HG03460 (cell line): Measurements from ENCODE around the gene STK11IP.

Experiments used
- ATAC-seq: cut with Tn5 transposase; IDR thresholded peaks from one replicate; pipeline ENCODE4 v1.9.1; 2021; ENCODE audit not compliant: unreplicated experiment

Gene STK11IP

GRCh38 chr2:219614076-219614860 is 16.6 kb downstream of the STK11IP start:
- no peak for ATAC-seq

- ATAC-seq: no peak
Measured at GRCh38 chr2:219615036-219615435, 17.4 kb downstream of the STK11IP start.

- ATAC-seq: no peak
Measured at GRCh38 chr2:219615894-219616293, 18.2 kb downstream of the STK11IP start.

GRCh38 chr2:219616550-219616949 is 18.9 kb downstream of the STK11IP start:
- ATAC-seq: no peak

- no peak for ATAC-seq
Measured at GRCh38 chr2:219618733-219619122, 21.1 kb downstream of the STK11IP start.

GRCh38 chr2:219619235-219619634 is 21.6 kb downstream of the STK11IP start:
- no peak for ATAC-seq

GRCh38 chr2:219620546-219620945 is 22.9 kb downstream of the STK11IP start:
- ATAC-seq: no peak

GRCh38 chr2:219621935-219622334 is 24.3 kb downstream of the STK11IP start:
- no peak for ATAC-seq

GRCh38 chr2:219622472-219622871 is 24.8 kb downstream of the STK11IP start:
- ATAC-seq: no peak

GRCh38 chr2:219624565-219624964 is 26.9 kb downstream of the STK11IP start:
- ATAC-seq: no peak

GRCh38 chr2:219625179-219625578 is 27.5 kb downstream of the STK11IP start:
- ATAC-seq: no peak

GRCh38 chr2:219626540-219626939 is 28.9 kb downstream of the STK11IP start:
- ATAC-seq: no peak

- no peak for ATAC-seq
Measured at GRCh38 chr2:219627103-219628100, 29.7 kb downstream of the STK11IP start, which contains the start of gene SLC4A3. Gene SLC4A3, plus strand, starts transcription at chr2:219627630. Its CDS starts 363 bp downstream, at chr2:219627993.

GRCh38 chr2:219628235-219628985 is 30.8 kb downstream of the STK11IP start:
- no peak for ATAC-seq

- ATAC-seq: no peak
Measured at GRCh38 chr2:219628986-219629901, 31.6 kb downstream of the STK11IP start.

GRCh38 chr2:219629976-219630695 is 32.5 kb downstream of the STK11IP start:
- no peak for ATAC-seq

- no peak for ATAC-seq
Measured at GRCh38 chr2:219630770-219631405, 33.2 kb downstream of the STK11IP start.

- no peak for ATAC-seq
Measured at GRCh38 chr2:219631406-219631891, 33.8 kb downstream of the STK11IP start.
